A549 treated with CORT108297 at 1 μM for 4 hours (cell line): ENCODE results near the gene NKX2-4. TPM values are rescaled to one million over a fixed set of nuclear protein-coding genes. Genes with fewer than 3 reads are reported as not detected.

Experiments used
- total RNA-seq: library from RNA; stranded (reverse); fragments of 200-300 nt; extraction: Qiagen RNA extraction; gene quantifications from 5 replicates; pipeline ENCODE4 v1.2.3, GENCODE V29; 2022

Gene NKX2-4
- total RNA-seq, result 0.03 to 0.05 TPM (median 0.05 TPM) in 3 of 5 replicates, not detected in the others

DNA sequence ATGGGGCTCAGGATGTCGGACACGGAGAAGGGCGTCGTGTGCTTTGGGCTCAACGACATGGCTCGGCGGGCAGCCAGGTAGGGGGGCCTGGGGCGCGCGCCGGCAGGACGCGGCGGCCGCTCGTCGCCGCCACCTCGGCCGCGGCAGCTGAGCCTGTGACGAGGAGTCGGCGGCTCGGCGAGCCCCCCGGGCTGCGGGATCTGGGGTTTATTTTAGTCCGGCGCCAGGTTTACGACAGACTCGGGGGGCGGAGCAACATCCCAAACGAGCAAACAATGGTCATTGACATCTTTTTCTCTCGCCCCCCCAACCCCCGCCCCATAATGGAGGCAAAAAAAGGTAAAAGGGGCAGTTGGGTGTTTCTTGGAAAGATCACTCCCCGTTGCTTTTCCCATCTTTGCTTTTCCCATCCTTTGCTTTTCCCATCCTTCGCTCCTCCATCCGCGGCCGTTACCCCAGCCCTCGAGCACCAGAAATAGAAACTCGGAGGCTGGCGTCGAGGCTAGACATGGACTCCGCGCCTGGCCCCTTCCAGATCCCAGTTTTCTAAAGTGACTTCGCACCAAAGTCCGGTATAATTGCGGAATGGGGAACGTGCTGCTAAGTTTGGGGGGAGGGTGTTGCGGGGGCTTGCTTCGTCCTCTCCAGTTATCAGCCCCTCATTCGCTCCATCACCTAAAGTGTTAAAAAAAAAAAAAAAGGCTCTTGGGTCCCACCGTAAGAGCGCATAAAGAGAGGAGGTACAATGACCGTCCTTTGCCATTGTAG, at the start of gene NKX2-4:
NKX2-4 (minus strand) TSS at position 186 of the 768 bp plus-strand sequence; CDS start at position 59, 127 bp downstream.

Other genes starting within 250 kb of the NKX2-4 start
- gene XRN2, start 94.2 kb downstream of the NKX2-4 start, total RNA-seq, result 89.2 to 119 TPM (median 99.0 TPM) in 5 replicates
- gene NKX2-2, start 116.5 kb upstream of the NKX2-4 start, total RNA-seq, result not detected in 5 replicates